ENCODE data around the gene SH2D5. TPM values are rescaled to one million over a fixed set of nuclear protein-coding genes. Genes with fewer than 3 reads are reported as not detected.

Gene SH2D5
- polyA plus RNA-seq, 3 donors, result not detected

DNA sequence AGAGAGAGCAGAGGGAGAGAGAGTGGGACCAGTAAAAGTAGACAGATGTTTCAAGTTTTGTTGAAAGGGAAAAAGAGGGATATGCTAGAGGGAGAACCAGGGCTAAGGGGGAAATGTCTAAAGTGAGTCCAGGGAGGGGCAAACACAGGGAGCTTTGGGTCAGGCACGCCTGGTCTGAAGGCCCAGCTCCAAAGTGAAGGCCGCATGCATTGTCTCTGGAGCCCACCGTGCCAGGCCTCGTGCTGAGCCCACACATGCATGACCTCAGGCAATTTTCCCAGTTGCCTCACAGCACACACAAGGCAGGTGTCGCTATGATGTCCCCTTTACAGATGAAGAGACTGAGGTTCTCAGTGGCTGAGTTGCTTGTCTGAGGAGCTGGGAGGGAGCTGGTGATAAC is 30.7 kb downstream of the SH2D5 start:
- no peak overlapping the region for H3K9ac ChIP-seq (ENCODE audit: insufficient read depth, low read length, poor library complexity, severe bottlenecking)
- no peaks in the 10 kb centered on the region for H3K9me3 Mint-ChIP-seq
- 91% methylated on average over 4 of the region's 5 CpGs for WGBS (ENCODE audit: insufficient coverage)
- no peak overlapping the region for H3K4me2 ChIP-seq (replicated peaks; ENCODE audit: extremely low read depth, low read length, poor library complexity, severe bottlenecking)
- no peak overlapping the region for H2AFZ ChIP-seq (ENCODE audit: insufficient read depth, low read depth, low read length, poor library complexity, severe bottlenecking)
- no peaks in the 10 kb centered on the region for H4K20me1 ChIP-seq (ENCODE audit: insufficient read depth, low read length)
- H3K9me3 ChIP-seq (replicated peaks in 1 of 2; ENCODE audit: control insufficient read depth in 1 of 2, insufficient read depth in 1 of 2, low read length in 2 of 2), result no peaks in the 10 kb centered on the region
- no peaks in the 10 kb centered on the region for H3K27me3 ChIP-seq (ENCODE audit: control insufficient read depth in 2 of 2, insufficient read depth in 2 of 2, low read length in 2 of 2)
- H3K27me3 Mint-ChIP-seq (ENCODE audit: low read depth in 3 of 3), result peaks cover 3 to 8% (median 7%) of the 10 kb centered on the region in 3 donors
- H3K79me2 ChIP-seq (ENCODE audit: insufficient read depth, low read length), result no peaks in the 10 kb centered on the region
- H3K27ac Mint-ChIP-seq, result no peak overlapping the region
- H3K36me3 ChIP-seq (replicated peaks in 1 of 2; ENCODE audit: control insufficient read depth in 1 of 2, insufficient read depth in 2 of 2, low read length in 2 of 2), result no peaks in the 10 kb centered on the region
- intact Hi-C loops (cut with micrococcal nuclease), result no loop called here
- TF ChIP-seq, protein P1, sequence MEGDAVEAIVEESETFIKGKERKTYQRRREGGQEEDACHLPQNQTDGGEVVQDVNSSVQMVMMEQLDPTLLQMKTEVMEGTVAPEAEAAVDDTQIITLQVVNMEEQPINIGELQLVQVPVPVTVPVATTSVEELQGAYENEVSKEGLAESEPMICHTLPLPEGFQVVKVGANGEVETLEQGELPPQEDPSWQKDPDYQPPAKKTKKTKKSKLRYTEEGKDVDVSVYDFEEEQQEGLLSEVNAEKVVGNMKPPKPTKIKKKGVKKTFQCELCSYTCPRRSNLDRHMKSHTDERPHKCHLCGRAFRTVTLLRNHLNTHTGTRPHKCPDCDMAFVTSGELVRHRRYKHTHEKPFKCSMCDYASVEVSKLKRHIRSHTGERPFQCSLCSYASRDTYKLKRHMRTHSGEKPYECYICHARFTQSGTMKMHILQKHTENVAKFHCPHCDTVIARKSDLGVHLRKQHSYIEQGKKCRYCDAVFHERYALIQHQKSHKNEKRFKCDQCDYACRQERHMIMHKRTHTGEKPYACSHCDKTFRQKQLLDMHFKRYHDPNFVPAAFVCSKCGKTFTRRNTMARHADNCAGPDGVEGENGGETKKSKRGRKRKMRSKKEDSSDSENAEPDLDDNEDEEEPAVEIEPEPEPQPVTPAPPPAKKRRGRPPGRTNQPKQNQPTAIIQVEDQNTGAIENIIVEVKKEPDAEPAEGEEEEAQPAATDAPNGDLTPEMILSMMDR (IDR thresholded peaks at IDR 0.05), result no peak
- peaks cover 4% of the 10 kb centered on the region in 2 donors for H3K4me1 ChIP-seq (ENCODE audit: control insufficient read depth in 1 of 2, insufficient read depth in 2 of 2, low read length in 2 of 2)
- DNase-seq, result no peak
- no peak overlapping the region for H3K4me3 ChIP-seq (replicated peaks in 1 of 3; ENCODE audit: low read depth in 2 of 3, low read length in 3 of 3)
- H3K4me1 Mint-ChIP-seq, result peaks cover 3% of the 10 kb centered on the region
- no peak overlapping the region for H3K27ac ChIP-seq (ENCODE audit: low read depth in 1 of 2, low read length in 2 of 2)
- H3K36me3 Mint-ChIP-seq, result no peaks in the 10 kb centered on the region
- no peak overlapping the region for H3K4me3 Mint-ChIP-seq

DNA sequence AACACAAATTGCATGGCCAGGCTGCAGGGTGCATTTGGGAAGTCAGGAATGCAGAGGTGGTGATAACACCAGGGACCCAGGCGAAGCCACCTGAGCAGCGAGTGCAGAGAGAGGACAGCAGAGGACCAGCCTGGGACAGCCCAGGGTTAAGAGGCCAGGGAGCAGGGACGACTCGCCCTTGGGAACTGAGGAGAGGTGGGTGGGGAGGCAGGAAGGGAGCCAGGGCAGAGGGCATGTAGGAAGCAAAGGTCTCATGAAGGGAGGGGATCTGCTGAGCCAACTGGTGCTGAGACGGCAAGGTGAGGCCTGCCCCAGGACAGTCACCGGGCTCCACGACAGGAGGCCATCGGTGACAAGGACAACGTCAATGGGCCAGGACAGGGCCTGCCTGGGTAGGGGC is 31.1 kb downstream of the SH2D5 start:
- TF ChIP-seq, protein P1 (IDR thresholded peaks at IDR 0.05), result no peak
- peaks cover 3% of the 10 kb centered on the region for H3K4me1 Mint-ChIP-seq
- H3K4me3 Mint-ChIP-seq, result no peak overlapping the region

More for the DNA sequence above, 31.1 kb downstream of the SH2D5 start:
- no peaks in the 10 kb centered on the region for H3K9me3 ChIP-seq (replicated peaks in 1 of 2; ENCODE audit: control insufficient read depth in 1 of 2, insufficient read depth in 1 of 2, low read length in 2 of 2)
- 96% methylated on average over 9 of the region's 9 CpGs for WGBS (ENCODE audit: insufficient coverage)
- Mint-ChIP-seq H3K36me3 (no peaks in the 10 kb centered on the region), H3K9me3 (no peaks in the 10 kb centered on the region), H3K27me3 (ENCODE audit: low read depth in 3 of 3) (peaks cover 3 to 7% (median 5%) of the 10 kb centered on the region in 3 donors), H3K27ac (peak overlapping the region in 1 of 7 donors; percentile 10)
- no peak overlapping the region for H2AFZ ChIP-seq (ENCODE audit: insufficient read depth, low read depth, low read length, poor library complexity, severe bottlenecking)
- H3K4me1 ChIP-seq (ENCODE audit: control insufficient read depth in 1 of 2, insufficient read depth in 2 of 2, low read length in 2 of 2), result peaks cover 6 to 7% of the 10 kb centered on the region in 2 donors
- H3K27me3 ChIP-seq (ENCODE audit: control insufficient read depth in 2 of 2, insufficient read depth in 2 of 2, low read length in 2 of 2), result no peaks in the 10 kb centered on the region
- no peak overlapping the region for H3K27ac ChIP-seq (ENCODE audit: low read depth in 1 of 2, low read length in 2 of 2)
- H3K4me2 ChIP-seq (replicated peaks; ENCODE audit: extremely low read depth, low read length, poor library complexity, severe bottlenecking), result no peak overlapping the region
- H3K4me3 ChIP-seq (replicated peaks in 1 of 3; ENCODE audit: low read depth in 2 of 3, low read length in 3 of 3), result no peak overlapping the region
- DNase-seq, result no peak
- intact Hi-C loops (cut with micrococcal nuclease), result no loop called here
- no peaks in the 10 kb centered on the region for H3K36me3 ChIP-seq (replicated peaks in 1 of 2; ENCODE audit: control insufficient read depth in 1 of 2, insufficient read depth in 2 of 2, low read length in 2 of 2)
- H3K9ac ChIP-seq (ENCODE audit: insufficient read depth, low read length, poor library complexity, severe bottlenecking), result no peak overlapping the region
- no peaks in the 10 kb centered on the region for H3K79me2 ChIP-seq (ENCODE audit: insufficient read depth, low read length)
- no peaks in the 10 kb centered on the region for H4K20me1 ChIP-seq (ENCODE audit: insufficient read depth, low read length)

All from CD14-positive monocyte (primary cell).